Subcutaneous adipose tissue (tissue), 4 donors: ENCODE results near the gene SIAH3. TPM values are rescaled to one million over a fixed set of nuclear protein-coding genes. Genes with fewer than 3 reads are reported as not detected.

ENCODE experiments used
- total RNA-seq, 4 donors: library from RNA; depleted of rRNA; stranded (reverse); fragments of >200 nt; gene quantifications; one replicate each; pipeline ENCODE4 v1.1.0, GENCODE V29; 2016
- TF ChIP-seq, protein P1 (sequence below): fragments of 450-650 bp; IDR thresholded peaks from one replicate; pipeline ENCODE4 v1.5.1; 2016; ENCODE audit warnings: low read depth, mild to moderate bottlenecking, control low read depth, antibody characterized with exemption, moderate library complexity

SIAH3 gene
- total RNA-seq, 4 donors from 2014 or later = not detected

GRCh38 chr13:45876781-45877180 lies 25.2 kb upstream of the SIAH3 start:
- TF ChIP-seq, protein P1, sequence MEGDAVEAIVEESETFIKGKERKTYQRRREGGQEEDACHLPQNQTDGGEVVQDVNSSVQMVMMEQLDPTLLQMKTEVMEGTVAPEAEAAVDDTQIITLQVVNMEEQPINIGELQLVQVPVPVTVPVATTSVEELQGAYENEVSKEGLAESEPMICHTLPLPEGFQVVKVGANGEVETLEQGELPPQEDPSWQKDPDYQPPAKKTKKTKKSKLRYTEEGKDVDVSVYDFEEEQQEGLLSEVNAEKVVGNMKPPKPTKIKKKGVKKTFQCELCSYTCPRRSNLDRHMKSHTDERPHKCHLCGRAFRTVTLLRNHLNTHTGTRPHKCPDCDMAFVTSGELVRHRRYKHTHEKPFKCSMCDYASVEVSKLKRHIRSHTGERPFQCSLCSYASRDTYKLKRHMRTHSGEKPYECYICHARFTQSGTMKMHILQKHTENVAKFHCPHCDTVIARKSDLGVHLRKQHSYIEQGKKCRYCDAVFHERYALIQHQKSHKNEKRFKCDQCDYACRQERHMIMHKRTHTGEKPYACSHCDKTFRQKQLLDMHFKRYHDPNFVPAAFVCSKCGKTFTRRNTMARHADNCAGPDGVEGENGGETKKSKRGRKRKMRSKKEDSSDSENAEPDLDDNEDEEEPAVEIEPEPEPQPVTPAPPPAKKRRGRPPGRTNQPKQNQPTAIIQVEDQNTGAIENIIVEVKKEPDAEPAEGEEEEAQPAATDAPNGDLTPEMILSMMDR = no peak

DNA sequence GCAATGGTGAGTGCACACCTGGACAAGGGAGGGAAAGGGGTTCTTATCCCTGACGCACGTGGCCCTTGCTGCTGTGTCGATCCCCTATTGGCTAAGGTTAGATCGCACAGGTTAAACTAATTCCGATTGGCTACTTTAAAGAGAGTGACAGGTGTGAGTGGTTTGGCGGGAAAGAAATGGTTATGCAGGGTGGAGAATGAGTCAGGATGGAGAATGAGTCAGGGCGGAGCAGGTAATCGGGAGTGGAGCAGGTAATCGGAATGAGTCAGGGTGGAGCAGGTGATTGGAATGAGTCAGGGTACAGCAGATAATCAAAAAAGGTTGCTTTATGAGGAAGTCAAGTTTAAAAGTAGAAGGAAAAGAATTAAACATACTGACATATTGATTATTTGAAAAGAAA lies 24.4 kb upstream of the SIAH3 start:
- TF ChIP-seq, protein P1 = no peak

DNA sequence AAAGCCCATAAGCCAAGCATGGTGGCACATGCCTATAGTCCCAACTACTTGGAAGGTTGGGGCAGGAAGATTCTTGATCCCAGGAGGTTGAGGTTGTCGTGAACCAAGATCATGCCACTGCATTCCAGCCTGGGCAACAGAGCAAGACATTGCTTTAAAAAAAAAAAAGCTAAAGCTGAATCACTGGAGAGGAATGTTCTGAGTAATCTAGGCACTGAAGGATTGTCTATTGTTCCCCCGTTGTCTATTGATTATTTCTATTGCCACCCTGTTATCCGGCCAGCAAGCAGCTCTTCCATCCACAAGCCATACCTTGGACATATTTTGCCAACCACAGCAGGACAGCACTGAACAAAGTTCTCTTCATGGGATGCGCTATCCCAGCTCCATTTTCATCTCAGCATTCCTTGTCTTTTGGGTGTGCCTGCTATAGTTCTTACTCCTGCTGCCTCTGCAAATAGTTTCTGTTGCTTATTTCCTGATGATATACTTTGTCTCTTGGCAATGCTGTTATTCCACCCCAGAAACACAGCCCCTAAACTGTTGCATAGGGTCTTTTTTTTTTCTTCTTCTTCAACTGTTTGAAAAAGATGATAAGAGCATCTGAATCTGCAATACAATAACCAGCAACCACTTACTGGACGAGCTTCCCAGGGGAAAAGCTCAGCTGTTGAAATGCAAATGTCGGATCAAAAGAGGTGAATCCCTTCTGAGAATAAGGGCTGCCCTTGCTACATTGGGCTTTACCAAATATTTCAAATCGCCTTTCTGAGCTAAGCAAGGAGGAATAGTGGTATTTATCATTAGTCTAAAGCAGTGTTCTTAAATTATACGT lies 22.2 kb upstream of the SIAH3 start:
- TF ChIP-seq, protein P1 = no peak

- TF ChIP-seq, protein P1 = no peak
Observed at GRCh38 chr13:45872566-45872965, 21.0 kb upstream of the SIAH3 start.

- TF ChIP-seq, protein P1 = no peak
Observed at GRCh38 chr13:45870232-45870631, 18.7 kb upstream of the SIAH3 start.

DNA sequence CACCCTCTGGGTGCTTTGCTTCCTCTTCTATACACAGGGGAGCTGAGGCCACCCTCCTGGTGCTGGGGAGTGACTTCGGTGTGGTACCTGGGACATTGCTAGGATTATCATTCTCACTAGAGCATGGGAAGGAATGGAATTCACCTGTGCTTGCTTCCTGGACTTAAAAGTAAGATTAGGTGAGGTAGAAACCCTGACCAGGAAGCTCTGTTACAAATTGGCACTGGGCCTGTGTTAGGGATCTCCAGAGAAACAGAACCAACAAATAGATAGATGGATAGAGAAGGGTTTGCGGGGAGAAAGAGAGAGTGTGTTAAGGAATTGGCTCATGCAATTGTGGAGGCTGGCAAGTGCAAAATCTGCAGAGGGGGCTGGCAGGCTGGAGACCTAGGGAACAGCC lies 13.9 kb upstream of the SIAH3 start:
- TF ChIP-seq, protein P1 = no peak

DNA sequence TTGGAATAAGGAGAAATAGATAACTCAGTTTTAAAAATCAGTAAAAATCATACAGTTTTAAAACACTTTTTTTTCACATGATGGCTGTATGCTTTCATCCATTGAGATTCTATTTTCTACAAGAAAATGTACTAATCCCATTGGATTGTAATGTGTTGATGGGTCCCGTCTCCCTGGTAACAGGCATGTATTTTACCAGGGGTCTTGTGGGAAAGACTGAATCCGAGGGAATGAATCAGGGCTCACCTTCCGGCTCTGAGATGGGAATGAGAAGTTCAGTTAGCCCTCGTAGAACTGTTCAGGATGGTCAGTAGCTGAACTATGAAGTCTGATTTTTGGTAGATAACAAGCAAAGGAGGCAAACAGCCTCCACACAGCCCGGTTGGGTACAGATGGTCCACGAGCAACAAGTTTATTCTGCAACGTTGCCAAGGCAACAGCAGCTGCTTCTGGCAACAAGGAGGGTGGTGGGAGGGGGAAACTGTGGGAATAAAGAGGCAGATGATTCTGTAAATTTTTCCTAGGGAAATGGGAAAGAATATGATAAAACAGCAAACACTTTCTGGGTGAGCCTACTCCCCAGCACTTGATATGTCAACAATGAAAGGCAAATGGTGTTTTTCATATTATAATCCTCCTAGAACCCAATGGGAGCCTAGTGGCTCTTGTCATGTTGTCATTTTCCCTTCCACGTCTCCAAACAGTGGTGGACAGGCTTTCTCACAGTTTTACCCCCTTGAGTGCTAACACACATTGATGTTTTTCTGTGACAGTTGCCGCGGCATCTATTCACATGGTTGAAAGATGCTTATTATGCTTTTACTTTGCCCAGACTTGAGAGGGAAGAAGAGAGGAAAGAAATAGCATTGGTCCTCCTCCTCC lies 12.4 kb upstream of the SIAH3 start:
- TF ChIP-seq, protein P1 = no peak
